Superior temporal gyrus (tissue), 1 donor: ENCODE results near the gene AGFG1.

ENCODE experiments used
- DNase-seq: peaks from one replicate; pipeline ENCODE4 v3.0.0-alpha.2; 2016; ENCODE audit errors: extremely low spot score

AGFG1 gene, protein sequence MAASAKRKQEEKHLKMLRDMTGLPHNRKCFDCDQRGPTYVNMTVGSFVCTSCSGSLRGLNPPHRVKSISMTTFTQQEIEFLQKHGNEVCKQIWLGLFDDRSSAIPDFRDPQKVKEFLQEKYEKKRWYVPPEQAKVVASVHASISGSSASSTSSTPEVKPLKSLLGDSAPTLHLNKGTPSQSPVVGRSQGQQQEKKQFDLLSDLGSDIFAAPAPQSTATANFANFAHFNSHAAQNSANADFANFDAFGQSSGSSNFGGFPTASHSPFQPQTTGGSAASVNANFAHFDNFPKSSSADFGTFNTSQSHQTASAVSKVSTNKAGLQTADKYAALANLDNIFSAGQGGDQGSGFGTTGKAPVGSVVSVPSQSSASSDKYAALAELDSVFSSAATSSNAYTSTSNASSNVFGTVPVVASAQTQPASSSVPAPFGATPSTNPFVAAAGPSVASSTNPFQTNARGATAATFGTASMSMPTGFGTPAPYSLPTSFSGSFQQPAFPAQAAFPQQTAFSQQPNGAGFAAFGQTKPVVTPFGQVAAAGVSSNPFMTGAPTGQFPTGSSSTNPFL

DNA sequence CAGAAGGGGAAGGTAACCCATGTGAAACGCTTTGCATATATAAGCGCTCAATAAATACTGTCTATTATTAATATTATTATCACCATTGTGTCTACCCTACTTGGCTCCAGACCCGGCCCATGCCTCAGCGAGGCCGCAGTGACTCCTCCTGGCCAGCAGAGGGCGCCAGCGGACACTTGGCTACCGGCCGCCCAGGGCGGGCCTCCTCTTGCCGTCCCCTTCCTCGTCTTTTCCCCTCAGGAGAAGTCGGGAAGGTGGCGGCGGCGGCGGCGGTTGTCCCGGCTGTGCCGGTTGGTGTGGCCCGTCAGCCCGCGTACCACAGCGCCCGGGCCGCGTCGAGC, at the start of gene AGFG1:
Gene AGFG1 (plus strand): TSS at position 233 of the 341 bp plus-strand sequence. CDS start 266 bp downstream, outside the sequence.
- peak; percentile 84 for DNase-seq

DNA sequence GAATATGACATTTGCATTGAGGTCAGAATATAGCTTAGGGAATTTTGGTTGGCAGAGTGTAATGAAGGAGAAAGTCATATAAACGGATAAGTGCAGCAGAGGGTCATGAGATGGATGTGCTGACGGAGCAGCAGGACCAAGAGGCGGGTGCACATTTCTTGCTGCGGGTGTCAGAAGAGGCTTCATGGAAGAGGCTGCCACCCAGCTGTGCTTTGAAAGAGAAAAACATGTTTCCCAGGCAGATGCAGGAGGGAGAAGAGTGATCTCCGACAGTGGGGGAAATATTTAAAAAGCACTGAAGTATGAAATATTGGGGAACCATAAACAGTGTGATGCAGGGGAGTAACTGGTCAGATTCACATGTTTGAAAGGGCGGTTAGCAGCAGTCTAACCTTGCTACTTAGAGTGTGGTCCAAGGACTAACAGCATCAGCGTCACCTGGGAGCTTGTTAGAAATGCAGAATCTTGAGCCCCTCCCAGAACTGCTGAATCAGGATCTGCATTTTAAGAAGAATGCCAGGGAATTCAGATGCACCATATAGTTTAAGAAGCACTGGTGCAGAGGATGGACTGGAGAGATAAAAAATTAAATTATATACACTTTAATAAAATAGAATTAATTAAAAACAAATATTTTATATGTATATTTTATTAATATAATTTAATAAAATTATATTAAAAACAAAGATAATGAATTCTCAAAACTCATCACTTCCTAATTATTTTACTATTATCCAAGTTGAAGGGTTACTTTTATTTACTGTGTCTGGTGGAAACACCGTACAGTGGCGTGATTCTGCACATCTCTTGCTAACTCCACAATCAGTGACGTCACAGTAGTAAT, 48.1 kb upstream of the AGFG1 start:
- peak; percentile 67 for DNase-seq

DNA sequence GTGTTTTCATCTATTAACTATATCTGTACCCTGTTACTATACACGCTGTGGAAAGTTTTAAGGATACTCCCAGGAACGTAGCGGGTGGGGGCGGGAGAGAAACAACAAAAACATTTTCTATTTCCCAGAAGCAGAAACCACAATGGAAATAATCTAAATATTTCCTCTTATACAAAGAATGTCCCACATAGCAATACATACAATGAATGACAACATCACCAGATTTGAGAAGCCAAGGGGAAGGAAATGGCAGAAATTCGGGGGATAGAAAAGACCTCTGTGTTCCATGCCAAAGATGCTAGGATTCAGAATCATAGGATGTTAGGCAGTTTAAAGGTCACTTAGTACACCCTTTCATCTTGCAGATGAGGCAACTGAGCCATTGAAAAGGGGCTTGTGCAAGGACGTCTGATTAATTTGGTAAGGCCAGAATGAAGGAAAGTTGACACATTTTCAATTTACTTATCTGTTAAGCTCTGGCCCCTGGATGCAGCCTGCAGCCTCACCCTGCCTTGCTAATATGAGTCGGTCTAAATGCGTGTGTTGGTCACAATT, 43.1 kb upstream of the AGFG1 start:
- DNase-seq: no peak

DNA sequence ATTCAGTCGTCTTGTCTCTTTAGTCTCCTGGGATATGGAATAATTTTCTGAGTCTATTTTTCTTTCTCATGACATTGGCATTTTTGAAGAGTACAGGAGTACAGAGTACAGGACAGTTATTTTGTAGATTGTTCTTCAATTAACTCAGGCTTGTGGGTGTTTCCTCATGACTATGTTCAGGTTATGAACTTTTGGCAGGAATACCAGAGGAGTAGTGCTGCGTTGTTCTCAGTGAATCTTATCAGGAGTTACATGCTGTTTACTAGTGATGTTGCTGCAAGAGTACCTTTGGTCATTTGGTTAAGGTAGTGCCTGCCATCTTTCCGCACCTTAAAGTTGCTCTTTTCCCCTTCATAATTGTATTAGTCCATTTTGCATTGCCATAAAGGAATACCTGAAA, 41.3 kb upstream of the AGFG1 start:
- no peak for DNase-seq

DNA sequence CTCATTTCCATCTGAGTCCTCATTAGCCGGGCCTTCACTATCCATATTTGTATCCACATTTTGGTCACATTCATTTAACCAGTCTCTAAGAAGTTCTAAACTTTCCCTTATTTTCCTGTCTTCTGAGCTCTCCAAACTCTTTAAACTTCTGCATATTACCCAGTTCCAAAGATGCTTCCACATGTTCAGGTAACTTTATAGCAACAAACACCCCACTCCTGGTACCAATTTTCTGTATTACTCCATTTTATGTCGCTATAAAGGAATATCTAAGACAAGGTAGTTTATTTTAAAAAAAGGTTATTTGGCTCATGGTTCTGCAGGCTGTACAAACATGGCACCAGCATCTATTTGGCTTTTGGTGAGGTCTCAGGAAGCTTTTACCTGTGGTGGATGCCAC, 38.8 kb upstream of the AGFG1 start:
- no peak for DNase-seq

DNA sequence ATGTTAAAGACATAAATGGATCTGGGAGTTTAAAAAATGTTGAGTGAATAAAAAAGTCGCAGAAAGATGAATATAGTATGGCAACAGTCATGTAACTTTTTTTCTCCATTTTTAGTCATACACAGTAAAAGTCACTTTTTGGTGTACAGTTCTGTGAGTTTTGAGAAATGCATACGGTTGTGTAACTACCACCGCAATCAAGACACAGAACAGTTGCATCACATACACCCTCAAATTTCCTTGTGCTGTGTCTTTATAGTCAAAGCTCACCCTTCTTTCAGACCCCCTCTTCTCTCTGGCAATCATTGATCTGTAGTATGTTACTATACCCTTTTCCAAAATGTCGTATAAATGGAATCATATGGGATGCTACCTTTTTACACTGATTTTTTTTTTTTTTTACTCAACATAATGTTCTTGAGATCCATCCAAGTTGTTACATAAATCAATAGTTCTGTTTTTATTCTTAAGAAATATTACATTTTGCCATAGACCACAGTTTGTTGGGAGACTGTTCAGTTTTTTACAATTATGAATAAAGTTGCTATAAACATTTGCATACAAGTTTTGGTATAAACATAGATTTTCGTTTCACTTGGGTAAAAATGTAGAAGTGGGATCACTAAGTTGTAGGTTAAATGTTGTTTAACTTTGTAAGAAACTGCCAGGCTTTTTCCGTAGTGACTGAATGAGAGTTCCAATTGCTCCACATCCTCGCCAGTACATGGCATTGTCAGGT, 35.4 kb upstream of the AGFG1 start:
- DNase-seq: no peak

DNA sequence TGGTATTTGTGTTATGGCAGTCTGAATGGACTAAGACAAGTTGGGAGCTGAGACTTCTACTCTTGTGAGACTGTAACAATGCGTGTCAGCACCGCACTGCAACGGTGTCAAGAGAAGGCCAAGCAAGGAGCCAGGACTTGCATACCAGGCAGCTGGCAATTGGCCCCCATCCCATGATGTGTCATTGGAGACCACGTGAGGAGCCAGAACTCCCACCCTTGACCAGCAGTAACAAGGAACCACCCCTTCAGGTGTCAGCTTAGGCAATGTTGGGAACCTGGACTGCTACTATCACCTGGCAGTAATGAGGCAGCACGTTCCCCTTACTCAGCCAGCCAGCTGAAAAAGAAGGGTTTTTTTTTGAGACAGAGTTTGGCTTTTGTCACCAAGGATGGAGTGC, 32.7 kb upstream of the AGFG1 start:
- DNase-seq: no peak

DNA sequence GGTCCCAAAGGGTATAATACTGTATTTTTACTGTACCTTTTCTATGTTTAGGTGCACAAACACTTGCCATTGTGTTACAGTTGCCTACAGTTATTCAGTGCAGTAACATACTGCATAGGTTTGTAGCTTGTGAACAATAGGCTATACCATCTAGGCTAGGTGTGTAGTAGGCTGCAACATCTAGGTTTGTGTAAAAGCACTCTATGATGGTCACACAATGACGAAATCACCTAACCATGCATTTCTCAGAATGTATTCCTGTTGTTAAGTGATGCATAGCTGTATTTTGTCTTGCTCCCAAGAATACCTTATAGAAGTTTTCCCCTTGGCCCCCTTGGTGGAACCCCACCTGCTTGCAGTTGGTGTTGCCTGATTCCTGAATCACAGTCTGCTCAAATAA, 29.3 kb upstream of the AGFG1 start:
- no peak for DNase-seq

DNA sequence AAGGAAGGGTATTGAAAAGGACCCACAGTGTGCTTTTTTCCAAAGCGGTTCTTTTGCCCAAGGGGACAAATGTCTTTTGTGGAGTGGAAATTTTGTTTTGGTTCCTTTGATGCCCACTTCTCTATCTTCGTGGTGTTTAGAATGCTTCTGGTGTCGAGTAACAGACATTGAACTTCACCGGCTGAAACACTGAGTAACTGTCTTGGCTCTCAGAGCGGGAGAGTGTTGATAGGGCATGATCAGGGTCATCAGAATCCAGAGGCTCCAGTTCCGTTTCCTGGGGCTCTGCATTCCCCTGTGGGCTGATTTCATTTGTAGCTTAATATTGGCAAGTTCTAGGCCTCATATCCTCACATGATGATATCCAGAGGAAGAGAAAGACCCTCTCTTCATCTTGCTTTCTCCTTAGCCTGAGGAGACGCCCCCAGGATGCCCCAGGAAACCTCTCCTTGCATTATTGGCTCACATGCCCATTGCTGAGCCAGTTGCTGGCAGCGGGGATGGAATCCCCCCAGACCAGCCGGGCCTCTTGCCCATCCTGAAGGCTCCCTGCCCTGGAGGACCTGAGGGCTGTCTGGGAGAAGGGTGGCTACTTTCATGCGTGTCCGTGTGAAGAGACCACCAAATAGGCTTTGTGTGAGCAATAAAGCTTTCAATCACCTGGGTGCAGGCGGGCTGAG, 27.9 kb upstream of the AGFG1 start:
- no peak for DNase-seq

DNA sequence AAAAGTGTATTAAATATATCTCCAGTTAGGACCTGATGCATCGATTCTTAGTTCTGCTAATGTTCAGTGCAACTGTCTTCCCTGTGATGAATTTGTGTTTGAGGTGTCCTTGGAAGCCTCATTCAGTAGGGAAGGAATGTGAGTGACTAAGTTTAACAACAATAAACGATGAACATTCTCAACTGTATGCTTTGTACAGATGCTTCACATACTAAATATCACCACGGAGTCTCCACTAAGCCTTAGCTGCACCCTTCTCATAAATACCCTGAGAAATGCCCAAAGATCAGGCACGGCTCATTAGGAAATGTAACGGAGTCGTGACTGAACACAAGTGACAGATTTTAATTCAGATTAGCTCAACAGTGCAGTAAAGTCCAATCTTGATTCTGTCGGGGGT, 24.4 kb upstream of the AGFG1 start:
- DNase-seq: no peak

DNA sequence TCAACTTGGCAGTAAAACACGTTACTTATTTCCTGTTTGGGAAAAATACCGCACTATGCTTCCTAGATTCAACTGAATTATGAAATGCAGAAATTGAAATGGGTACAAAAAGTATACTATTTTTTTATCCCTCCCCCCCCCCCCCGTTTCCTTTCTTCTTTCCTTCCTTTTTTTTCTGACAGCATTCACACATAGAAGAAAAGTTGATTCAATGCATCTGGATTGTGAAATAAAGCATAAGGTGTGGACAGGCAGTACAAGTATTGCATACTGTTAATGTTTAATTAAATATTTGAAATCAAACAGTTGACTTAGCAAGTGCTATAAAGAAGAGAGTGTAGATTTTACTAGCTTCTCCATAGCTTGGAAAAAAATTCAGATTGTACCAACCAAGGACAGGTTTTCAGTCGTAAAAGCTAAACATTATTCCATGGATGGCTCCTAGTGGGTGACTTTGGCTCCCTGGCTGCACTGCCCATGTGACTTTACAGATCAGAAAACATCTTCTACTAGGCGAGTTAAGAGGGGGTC, 21.6 kb upstream of the AGFG1 start:
- DNase-seq: no peak

DNA sequence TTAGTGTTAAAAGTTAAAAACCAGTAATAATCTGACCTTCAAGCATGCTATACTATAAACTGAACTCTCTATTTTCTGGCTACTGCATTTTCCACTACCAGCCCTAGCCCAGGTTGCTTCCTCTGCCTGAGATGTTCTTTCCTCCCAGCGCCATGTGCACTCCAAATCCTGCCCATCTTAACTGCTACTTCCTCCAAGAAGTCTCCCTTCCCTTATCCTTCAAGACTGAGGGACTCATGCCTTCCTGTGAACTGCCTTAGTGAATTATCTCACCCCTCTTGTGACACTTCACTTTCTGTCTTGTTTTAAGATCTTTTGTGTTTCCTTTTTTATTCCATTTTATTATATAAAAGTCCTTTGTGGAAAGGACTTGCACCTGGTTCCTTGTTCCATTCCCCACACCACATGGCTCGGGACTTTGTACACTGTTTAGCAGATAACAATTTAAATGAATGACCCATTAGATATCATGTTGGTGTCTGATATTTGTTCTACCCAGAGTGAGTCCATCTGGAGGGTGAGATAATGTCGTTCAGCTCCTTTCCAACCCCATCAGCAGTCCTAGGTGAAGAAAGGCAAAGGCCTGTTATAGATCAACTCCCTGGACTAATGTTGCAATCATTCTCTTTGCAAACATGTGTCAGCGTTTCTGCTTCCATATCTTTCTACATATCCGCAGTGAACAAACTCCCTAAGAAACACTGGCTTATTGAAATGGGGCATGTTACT, 20.9 kb upstream of the AGFG1 start:
- DNase-seq: no peak

DNA sequence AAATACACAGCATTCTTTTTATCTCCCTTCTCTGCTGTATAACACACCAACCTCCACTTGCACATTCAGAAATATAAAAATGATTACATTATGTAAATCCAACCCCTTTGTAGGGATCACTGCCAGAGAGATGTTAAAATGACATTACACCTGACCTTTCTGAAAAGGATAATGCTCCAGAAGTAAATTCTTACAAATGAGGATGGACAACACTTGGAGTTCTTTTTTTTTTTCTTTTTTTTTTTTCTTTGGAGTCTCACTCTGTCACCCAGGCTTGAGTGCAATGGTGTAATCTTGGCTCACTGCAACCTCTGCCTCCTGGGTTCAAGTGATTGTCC, 20.3 kb upstream of the AGFG1 start:
- DNase-seq: no peak

DNA sequence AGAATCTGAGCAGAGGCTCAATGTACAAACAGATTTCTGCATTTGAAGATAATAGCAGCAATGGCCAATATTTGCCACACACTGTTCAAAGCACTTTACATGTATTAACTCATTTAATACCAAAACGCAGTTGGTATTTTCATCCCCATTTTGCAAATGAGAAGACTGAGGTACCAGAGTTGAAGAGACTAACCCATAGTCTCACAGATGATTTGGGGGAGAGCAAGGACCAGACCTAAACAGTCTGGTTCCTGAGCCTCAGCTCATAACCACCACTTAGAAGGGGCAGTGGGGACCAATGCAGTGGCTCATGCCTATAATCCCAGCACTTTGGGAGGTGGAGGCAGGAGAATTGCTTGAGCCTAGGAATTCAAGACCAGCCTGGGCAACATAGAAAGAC, 18.1 kb upstream of the AGFG1 start:
- no peak for DNase-seq

DNA sequence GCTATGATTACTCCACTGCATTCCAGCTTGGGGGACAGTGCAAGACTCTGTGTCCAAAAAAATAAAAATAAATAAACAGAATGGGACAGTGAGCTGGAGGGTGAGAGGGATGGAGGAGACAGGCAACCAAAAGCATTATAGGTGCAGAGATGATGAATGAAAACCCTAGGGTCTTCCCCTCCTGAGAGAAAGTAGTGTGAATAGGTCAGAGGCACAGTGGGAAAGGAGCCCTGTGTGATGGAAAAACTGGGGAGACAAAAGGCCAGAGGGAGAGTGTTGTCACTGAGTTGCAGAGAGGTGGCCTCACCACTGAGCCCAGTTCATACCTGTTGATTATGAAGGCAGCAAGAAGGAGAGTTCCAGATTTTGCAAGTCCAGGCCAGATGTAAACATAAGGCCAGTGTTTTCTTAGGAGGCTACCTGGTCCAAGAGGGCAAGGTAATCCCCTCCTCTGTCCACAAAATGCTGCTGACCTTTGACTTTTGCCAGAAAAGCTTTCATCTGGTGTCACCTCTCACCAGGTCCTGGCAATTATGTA, 17.6 kb upstream of the AGFG1 start:
- no peak for DNase-seq

DNA sequence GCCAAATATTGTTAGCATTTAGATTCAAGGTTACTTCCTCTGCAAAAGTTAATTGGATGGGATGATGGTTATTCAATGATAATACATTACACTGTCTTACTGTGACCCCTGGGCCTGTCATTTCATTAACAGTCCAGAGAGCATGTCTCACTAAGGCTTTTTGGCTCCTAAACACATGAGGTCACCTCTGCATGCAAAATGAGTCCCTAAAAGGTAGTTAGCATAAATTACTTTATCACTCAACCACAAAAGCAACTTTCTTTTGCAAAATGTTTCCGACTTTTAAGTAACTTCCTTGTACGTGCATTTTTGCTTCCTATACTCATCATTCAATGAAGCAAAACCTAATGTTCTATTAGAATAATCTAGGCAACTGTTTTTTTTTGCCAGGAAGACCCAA, 16.8 kb upstream of the AGFG1 start:
- no peak for DNase-seq

DNA sequence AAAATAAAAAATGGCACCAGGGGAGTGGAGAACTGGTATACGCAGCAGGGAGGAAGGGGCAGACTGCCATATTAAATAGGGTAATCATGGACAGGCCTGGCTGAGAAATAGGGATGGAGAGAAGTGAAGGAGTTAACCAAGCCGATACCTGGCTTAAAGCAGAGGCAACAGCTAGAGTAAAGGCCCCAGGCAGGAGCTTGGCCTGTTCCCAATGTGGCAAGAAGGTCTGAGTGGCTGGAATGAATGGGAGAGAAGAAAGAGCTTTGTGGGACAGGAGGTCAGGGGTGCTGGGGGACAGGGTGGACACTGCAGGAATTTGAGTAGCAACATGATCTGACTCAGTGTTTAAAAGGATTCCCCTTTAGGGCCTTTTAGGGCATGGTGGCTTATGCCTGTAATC, 15.9 kb upstream of the AGFG1 start:
- DNase-seq: no peak

DNA sequence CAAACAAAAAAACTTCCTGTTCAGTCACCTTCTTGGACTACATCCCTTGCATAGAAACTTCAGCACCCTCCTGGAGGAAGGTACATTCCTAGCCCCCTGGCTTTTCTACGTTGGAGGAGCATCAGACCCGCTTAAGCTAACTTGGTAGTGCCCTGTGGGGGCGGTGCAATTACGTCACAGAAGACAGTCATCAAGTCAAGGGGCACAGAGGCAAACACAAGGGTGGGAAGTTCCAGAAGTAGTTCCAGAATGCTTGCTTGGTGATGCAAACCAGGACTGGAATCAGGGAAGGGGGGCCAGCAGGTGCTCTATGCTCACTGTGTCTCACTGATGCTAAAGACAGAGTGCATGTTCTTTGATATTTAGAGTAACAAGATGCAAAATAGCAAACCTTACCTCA, 15.2 kb upstream of the AGFG1 start:
- no peak for DNase-seq

DNA sequence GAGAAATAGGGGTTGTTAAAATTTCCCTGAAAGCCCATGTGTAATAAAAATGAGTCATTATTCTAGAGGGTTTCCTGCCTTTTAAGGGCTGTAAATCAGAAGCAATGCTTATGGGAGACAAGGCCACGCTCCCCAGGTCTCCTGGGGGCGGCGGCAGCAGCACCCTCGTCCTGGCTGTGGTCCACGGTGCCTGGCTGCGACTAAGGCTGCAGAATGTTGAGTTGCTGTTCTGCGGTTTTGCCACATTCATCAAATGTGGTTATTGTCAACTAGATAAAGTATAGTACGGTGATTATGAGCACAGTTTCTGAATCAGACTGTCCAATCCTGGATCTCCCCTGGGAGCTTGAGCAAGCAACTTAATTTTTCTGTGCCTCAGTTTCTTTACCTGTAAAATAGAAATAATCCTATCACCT, 11.9 kb upstream of the AGFG1 start:
- DNase-seq: no peak

DNA sequence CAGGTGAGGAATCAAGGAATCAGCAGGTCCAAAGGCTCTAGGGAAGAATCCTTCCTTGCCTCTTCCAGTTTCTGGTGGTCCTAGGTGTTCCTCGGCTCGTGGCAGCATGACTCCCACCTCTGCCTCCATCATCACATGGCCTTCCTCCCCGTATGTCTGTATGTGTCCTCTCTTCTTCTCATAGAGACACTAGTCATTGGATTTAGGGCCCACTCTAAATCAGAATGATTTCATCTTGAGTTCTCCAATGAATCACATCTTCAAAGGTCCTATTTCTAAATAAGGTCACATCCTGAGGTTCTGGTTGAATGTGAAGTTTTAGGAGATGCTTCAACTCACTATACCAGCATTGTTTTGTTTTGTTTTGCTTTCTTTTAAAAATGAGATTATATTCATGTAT, 11.1 kb upstream of the AGFG1 start:
- no peak for DNase-seq
